NT2/D1 (cell line): Measurements from ENCODE around the gene PPP1R26.

Source experiments
- SUZ12 ChIP-seq: IDR thresholded peaks from 2 replicates; pipeline ENCODE4 v1.6.1; 2011; ENCODE audit not compliant: insufficient read length, insufficient read depth; ENCODE audit errors: extremely low read depth
- YY1 ChIP-seq: IDR thresholded peaks from 2 replicates; pipeline ENCODE4 v1.6.1; 2011; ENCODE audit not compliant: insufficient read length, insufficient read depth
- ZNF274 ChIP-seq: IDR thresholded peaks from 2 replicates; pipeline ENCODE4 v1.6.1; 2011; ENCODE audit warnings: mild to moderate bottlenecking, low read depth, low read length

DNA sequence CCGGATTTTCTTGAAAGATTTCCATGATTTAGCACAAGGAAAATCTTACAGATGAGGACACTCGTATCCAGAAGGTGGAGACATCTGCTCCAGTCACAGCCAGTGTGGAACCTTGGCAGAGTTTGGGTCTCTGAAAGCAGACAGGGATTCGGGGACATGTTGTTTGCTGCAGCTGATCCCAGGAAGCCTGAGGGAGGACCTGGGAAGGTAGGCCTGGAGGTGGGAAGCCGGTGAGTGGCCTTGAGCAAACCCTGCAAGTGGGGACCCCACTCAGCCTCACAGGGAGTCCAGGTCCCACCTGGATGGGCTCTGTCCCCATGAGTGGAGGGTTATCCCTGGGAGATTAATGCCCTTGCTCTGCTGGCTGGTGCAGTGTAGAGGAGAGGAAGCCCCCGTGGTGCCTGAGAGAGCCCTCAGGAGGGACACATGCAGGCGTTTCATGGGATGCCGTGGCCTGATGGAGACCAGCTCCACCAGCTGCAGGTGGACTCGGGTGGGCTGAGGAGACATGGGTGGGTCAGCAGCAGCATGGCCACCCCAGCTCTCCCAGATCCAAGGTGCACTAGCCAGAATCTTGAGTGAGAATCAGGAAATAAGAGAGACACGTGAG lies 28.7 kb downstream of the PPP1R26 start:
- TF ChIP-seq ZNF274: no peak
- no peak for TF ChIP-seq YY1
- TF ChIP-seq SUZ12: no peak
